Testis (tissue), 3 donors: ENCODE results near the gene LMNTD2. TPM values are rescaled to one million over a fixed set of nuclear protein-coding genes. Genes with fewer than 3 reads are reported as not detected.

ENCODE experiments used
- DNase-seq: peaks from one replicate; pipeline ENCODE4 v3.0.0-alpha.2; 2019
- H3K27ac ChIP-seq, 2 donors: fragments of 200-600 bp; sonication (generic); one replicate each; pipeline ENCODE4 v1.5.1; 2019
- H3K27me3 ChIP-seq: fragments of 200-600 bp; sonication (generic); one replicate; pipeline ENCODE4 v1.5.1; 2019
- H3K36me3 ChIP-seq: fragments of 200-600 bp; sonication (generic); one replicate; pipeline ENCODE4 v1.5.1; 2017; ENCODE audit warnings: low read depth; ENCODE audit errors: missing control alignments
- H3K4me1 ChIP-seq: fragments of 200-600 bp; sonication (generic); one replicate; pipeline ENCODE4 v1.5.1; 2019
- H3K4me3 ChIP-seq, 2 donors: fragments of 200-600 bp; sonication (generic); one replicate each; pipeline ENCODE4 v1.5.1; 2017 to 2019
- H3K9me3 ChIP-seq: fragments of 200-600 bp; sonication (generic); one replicate; pipeline ENCODE4 v1.5.1; 2017
- CTCF ChIP-seq, 3 experiments: fragments of 450-650 bp in 2 of 3; fragments of 200-600 bp in 1 of 3; sonication (generic) in 1 of 3; IDR thresholded peaks; one replicate each; pipeline ENCODE4 v1.5.1; 2016 to 2019; ENCODE audit warnings: antibody characterized with exemption in 3 of 3, mild to moderate bottlenecking in 2 of 3, moderate library complexity in 1 of 3
- POLR2A ChIP-seq: fragments of 450-650 bp; IDR thresholded peaks from one replicate; pipeline ENCODE4 v1.6.1; 2017; ENCODE audit warnings: antibody characterized with exemption, mild to moderate bottlenecking, moderate library complexity
- WGBS, 2 donors: methylation state at CpG; one replicate each; pipeline ENCODE4 v1.1.5; 2018; 5-methylcytosine and 5-hydroxymethylcytosine counted together
- intact Hi-C: fragments of 100-400 bp; cut with DNase I; formaldehyde crosslinking; loops from one replicate; pipeline ENCODE4 v1.15.1; 2023; ENCODE audit warnings: low total_unique reads
- polyA plus RNA-seq: library from polyadenylated mRNA; stranded (reverse); fragments of 350-450 nt; fragmentation: Illumina TruSeq; extraction: RNeasy Lipid Tissue Mini Kit (QIAGEN cat#74804); gene quantifications from one replicate; pipeline ENCODE4 v1.2.3, GENCODE V29; 2014; ENCODE audit warnings: low read depth, low replicate concordance; ENCODE audit not compliant: insufficient read depth
- total RNA-seq, 2 donors: library from RNA; depleted of rRNA; stranded (reverse); fragments of >200 nt; gene quantifications; one replicate each; pipeline ENCODE4 v1.2.3, GENCODE V29; 2016

Gene LMNTD2
- total and polyA plus RNA-seq, 3 donors from 2014 or later, result 26.1 to 59.9 (median 29.2) TPM

GRCh38 chr11:538431-539051, 22.0 kb downstream of the LMNTD2 start:
- no peaks in the 10 kb centered on the region for H3K27me3 ChIP-seq
- no peaks in the 10 kb centered on the region for H3K36me3 ChIP-seq
- DNase-seq, result no peak
- intact Hi-C loops, result no loop called here
- H3K4me3 ChIP-seq, result no peak overlapping the region
- TF ChIP-seq POLR2A, result no peak
- peaks cover 27% of the 10 kb centered on the region for H3K4me1 ChIP-seq
- no peak overlapping the region for H3K27ac ChIP-seq
- H3K9me3 ChIP-seq, result no peaks in the 10 kb centered on the region
- WGBS, 2 donors, result 91 to 95% methylated on average over 18 to 20 of the region's 20 CpGs

GRCh38 chr11:537622-538430, 22.7 kb downstream of the LMNTD2 start:
- TF ChIP-seq POLR2A (no peak), CTCF (IDR thresholded peaks at IDR 0.05) (no peak)
- Histone ChIP-seq H3K36me3 (no peaks in the 10 kb centered on the region), H3K4me1 (peaks cover 27% of the 10 kb centered on the region), H3K4me3 (peak overlapping the region; percentile 60 to 67), H3K27me3 (no peaks in the 10 kb centered on the region), H3K27ac (no peak overlapping the region), H3K9me3 (no peaks in the 10 kb centered on the region)
- WGBS, 2 donors, result 41 to 60% methylated on average over 1 to 19 of the region's 19 CpGs
- no peak for DNase-seq
- intact Hi-C loops, result no loop called here

GRCh38 chr11:536841-537621, 23.5 kb downstream of the LMNTD2 start, which contains the start of gene LRRC56:
TSS of gene LRRC56 (plus strand) at chr11:537527. CDS start at chr11:540685, 3,158 bp downstream.
- Histone ChIP-seq H3K27me3 (no peaks in the 10 kb centered on the region), H3K4me3 (peak within 1 kb of the TSS; percentile 60 to 67), H3K4me1 (peaks cover 27% of the 10 kb centered on the region), H3K27ac (no peak within 1 kb of the TSS), H3K36me3 (no peaks in the 10 kb centered on the region), H3K9me3 (no peaks in the 10 kb centered on the region)
- 3% methylated on average over 86 of the region's 93 CpGs; no CpG with 5 or more reads in 1 of the 2 donors for WGBS, 2 donors
- intact Hi-C loops, result no loop called here
- peak; percentile 92 for DNase-seq
- TF ChIP-seq CTCF (IDR thresholded peaks at IDR 0.05), result no peak
- TF ChIP-seq POLR2A, result no peak

- no peaks in the 10 kb centered on the region for H3K36me3 ChIP-seq
- peaks cover 27% of the 10 kb centered on the region for H3K4me1 ChIP-seq
- H3K9me3 ChIP-seq, result no peaks in the 10 kb centered on the region
- intact Hi-C loops, result no loop called here
- peak; percentile 95 for DNase-seq
- peak within 1 kb of the TSS; percentile 44 to 78 for H3K27ac ChIP-seq
- 4 to 29% methylated on average over 4 to 79 of the region's 97 CpGs for WGBS, 2 donors
- H3K4me3 ChIP-seq, result peak within 1 kb of the TSS; percentile 60 to 78
- TF ChIP-seq POLR2A (peak; percentile 8), CTCF (IDR thresholded peaks at IDR 0.05) (no peak)
- no peaks in the 10 kb centered on the region for H3K27me3 ChIP-seq
Observed at GRCh38 chr11:535519-536454, 24.8 kb downstream of the LMNTD2 start, which contains the start of gene HRAS. TSS of gene HRAS (minus strand) at chr11:535576.
